Cerebellar cortex (tissue), 1 donor: Measurements from ENCODE around the gene MRNIP.

ENCODE experiments used
- DNase-seq: peaks from one replicate; pipeline ENCODE4 v3.0.0-alpha.2; 2015; ENCODE audit warnings: low spot score

MRNIP gene, protein sequence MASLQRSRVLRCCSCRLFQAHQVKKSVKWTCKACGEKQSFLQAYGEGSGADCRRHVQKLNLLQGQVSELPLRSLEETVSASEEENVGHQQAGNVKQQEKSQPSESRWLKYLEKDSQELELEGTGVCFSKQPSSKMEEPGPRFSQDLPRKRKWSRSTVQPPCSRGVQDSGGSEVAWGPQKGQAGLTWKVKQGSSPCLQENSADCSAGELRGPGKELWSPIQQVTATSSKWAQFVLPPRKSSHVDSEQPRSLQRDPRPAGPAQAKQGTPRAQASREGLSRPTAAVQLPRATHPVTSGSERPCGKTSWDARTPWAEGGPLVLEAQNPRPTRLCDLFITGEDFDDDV

DNA sequence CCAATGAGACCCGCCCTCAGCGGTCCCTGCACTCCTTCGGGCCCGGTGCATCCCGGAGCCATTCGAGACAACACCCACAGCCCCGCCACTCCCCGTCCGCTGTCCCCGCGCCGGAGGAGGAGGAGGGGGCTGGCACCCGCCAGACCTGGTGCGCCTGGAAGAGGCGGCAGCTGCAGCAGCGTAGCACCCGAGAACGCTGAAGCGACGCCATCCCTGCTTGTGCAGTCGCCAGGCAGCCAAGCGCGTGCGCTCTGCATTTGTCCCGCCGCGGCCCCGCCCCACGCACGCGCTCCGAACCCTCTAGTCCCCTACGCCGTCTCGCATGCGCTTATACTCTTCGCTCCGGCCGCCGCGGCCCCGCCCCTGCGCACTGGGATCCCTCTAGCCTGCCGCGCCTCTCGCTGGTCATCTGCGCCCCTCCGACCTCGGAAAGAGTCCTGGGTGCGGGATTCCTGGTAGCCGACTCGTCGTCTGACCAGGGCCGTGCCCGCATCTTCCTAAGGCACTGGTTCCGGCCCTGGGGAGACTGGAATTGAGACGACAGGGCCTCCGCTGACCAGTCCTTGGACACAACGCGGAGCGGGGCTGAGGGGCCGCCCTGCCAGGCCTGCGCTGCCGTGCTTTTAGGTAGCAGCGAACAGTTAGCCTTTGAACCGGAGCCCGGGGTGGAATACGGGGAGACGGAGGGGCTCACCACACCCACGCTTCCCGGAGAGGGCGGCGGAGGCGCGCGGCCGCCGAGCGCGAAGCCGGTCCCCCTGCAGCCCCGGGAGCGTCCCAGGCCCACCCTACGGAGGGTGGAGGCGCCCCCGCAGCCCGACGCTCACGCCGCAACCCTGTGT, at the start of gene MRNIP:
TSS of gene MRNIP (minus strand) at position 232 of the 842 bp plus-strand sequence. CDS start at position 211, 21 bp downstream.
- peak; percentile 97 for DNase-seq

DNA sequence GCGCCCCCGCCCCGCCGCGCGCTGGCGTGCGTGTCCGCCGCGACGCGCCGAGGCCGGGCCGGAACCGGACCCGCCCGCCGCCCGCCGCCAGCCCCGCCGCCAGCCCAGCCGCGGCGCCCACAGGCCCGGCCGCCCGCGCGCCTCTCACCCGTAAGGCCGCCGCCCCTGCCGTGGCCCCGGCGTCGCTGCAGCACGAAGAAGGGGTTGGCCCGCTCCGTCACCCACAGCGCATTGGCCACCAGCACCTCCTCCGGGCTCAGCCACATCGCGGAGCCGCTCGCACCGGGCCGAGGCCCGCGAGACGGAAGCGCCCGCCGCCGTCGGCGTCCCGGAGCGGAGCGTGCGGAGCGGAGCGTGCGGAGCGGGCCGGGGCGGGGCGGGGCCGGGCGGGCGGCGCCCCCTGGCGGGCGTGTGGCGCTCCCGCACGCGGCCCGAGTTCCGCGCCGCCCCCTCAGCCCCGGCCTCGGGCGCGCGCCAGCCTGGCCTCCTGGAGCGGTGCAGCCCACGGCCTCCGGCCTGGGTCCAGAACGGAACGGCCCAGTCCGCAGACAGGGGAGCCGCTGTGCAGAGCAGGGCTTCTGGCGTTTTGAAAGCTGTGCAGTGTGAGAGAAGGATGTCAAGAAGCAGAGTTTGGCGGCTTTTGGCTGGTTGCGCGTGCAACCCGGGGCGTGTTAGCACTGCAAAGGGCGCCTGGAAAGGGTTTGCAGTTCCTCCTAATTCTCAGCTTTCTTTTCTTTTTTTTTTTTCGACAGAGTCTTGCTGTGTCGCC, 49.1 kb upstream of the MRNIP start, which contains the start of gene TBC1D9B:
TSS of gene TBC1D9B (minus strand) at position 342 of the 769 bp plus-strand sequence. CDS start at position 266, 76 bp downstream.
- DNase-seq, result peak; percentile 53

DNA sequence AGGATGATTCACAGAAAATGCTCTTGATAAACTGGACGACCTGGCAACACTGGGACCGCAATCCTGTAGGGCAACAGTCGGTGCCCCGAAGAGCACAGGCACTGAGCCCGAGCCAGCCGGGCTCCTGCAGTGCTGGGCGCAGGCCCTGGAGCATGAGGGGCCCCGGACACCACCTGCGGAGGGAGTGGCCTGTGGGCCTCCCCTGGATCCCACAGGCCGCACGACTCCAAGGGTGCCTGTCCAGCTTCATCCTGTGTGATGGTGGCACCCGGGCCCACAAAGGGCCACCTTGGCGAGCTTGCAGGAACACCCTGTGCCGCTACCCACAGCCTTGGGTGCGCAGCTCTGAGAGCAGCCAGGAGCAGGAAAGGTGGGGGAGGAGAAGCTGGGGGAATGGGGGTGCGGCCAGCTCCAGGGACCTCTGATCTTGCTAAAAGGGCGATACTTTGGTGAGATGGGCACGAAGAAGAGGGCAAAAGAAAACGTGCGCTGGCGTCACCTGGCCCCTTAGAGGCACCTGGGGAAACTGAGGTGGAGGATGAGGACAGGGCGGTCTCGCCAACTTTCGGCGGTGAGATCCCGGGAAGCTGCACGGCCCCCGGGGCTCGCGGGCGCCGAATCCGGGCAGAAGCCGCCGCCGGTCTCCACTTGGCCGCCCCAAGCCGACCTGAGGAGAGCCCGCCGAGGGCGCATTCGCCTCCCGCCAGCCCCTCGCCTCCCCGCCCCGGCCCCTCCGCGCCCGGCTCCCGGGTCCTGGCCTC, 48.4 kb upstream of the MRNIP start:
- peak; percentile 30 for DNase-seq

DNA sequence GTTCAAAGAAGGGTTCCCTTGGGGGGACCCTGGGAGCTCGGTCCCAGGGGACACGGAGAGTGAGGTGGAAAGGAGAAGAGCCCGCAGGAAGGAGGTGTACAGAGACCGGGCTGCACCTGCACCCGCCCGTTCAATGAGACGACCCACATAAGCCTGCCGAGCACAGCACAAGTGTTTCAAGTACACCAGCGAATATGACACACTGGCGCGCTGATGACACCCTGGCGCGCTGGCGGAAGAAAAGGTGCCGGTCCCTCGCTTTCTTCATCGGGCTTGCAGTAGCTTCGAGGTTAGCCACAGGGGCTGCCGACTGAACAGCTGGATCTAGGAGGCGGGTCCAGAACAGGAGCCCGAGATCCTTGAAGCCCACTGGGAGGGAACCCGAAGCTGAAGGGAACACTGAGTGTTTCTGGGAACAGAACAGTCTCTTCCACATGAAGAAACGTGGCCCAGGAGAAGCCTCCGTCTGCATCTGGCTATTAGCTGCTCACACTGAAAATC, 47.7 kb upstream of the MRNIP start:
- peak; percentile 37 for DNase-seq

DNA sequence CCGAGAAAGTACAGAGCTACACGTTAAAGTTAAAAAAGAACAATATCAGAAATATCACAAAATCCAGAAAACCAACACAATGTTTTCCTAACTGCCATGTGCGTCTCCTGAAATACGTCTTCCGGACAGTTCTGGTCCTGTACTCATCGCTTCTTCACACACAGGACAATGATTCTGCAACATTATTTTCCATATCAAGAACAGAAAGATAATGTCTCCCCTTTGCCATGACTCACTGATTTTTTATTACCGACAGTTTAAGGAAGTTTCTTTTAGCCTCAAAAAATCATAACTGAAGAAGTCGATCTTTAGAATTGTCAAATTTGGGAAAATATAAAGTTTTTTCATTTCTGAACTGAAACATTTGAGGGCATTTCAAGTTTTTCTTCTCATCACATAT, 46.5 kb upstream of the MRNIP start:
- no peak for DNase-seq

DNA sequence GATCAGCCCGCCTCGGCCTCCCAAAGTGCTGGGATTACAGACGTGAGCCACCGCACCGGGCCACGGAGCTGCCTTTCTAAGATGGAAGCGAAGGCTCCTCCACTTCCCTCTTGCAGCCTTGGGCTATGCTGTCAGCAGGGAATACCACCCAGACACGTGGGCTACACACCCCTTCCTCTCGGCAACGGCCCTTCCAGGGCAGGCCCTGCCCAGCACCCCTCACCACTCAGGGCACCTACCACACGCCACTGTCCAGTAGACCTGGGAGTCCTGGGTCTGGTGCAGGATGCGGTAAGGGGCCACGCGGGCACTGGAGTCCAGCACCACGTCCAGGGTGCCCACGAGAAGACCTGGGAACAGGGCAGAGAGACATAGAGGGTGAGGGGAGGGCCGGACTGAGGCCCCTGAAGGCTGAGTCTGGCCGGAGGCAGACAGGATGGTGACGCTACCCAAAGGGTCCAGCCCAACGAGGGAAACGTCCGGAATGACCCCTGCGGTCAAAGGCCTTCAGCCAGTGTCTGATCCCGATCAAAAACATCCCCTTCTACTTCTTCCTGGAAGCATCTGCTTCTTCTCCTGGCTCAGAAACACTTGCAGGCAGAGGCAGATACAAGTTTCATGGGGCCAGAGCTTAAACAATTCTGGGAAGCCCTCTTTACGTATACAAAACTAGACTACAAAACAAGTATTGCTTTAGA, 46.0 kb upstream of the MRNIP start:
- no peak for DNase-seq

DNA sequence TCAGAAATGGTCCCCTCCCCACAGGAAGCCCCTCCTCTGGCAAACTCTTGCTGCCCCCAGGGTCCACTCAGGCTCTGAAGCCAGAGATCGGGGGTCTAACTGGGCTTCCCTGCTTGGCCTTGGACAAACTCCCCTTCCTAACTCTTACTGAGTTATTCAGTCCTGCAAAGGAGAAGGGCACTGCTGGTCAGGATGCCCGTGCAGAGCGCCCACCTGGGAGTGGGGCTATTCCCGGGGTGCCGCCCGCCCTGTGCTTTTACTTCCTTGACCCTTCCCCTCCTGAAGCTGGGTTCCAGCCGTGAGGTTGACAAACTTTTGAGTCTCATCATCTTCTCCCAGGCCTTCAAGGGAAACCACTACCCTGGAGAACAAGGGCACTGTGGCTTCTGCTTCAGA, 44.1 kb upstream of the MRNIP start:
- no peak for DNase-seq

DNA sequence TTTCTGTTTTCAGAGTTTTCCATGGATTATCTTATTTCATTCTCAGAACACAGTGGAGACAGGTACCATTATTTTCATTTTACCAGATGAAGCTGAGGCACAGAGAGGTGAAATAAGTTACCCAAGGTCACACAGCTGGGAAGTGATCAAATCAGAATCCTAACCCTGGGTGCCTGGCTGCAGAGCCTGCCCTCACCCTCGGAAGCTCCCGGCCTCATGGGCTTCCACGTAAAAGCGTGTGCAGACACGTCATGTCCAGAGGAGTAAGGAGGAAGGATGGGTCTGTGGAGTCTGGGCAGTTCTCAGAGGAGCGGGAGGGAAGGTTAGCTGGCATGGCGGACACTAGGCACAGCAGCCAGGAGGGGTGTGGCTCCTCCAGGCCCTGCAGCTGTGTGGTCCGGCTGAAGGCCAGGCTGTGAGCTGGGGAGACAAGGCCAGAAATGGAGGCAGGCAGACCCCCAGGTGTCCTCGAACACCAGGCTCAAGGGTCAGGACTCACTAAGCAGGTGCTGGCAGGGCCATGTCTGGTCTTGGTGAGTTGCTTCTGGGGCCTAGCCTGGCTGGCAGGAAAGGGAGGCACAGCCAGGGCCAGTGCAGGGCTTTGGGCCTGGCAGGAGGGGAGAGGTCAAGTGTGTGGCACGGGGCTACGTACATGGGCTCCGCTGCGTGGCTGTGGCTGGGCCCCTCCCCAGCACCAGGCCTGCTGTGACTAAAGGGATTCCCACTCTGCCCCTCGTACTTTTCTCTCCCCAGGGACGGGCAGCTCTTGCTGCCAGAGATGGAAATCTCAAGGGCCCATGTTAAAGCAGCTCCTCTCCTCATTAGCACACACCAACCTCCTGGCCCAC, 43.5 kb upstream of the MRNIP start:
- DNase-seq, result no peak

DNA sequence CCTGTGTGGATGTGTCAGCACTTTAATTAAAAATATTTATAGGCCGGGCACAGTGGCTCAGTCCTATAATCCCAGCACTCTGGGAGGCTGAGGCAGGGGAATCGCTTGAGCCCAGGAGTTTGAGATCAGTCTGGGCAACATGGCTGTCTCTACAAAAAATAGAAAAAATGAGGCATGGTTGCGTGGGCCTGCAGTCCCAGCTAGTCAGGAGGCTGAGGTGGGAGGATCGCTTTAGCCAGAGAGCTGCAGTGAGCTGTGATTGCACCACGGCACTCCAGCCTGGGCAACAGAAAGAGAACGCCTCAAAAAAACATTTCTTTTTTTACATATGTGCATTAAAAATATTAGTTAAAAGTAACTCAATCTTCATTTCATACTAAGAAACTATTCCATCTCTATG, 42.8 kb upstream of the MRNIP start:
- no peak for DNase-seq

DNA sequence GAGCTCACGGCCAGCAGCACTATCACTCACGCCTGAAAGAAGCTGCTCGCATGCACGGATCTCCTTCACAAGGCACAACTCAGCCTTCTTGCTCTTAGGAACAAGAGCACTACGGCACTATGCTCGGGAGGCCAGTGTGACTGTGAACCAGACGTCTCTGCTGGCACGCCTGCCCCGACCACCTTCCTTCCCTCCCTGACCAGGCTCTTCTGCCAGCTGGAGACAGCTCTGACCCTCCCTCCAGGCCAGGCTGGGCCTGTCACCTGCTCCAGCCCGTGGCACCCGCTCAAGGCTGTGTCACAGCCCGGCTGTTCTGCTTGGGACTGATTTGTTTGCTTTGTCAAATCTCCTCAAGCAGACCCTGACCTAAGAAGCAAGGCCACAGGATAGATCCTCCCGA, 42.1 kb upstream of the MRNIP start:
- DNase-seq, result peak; percentile 86

DNA sequence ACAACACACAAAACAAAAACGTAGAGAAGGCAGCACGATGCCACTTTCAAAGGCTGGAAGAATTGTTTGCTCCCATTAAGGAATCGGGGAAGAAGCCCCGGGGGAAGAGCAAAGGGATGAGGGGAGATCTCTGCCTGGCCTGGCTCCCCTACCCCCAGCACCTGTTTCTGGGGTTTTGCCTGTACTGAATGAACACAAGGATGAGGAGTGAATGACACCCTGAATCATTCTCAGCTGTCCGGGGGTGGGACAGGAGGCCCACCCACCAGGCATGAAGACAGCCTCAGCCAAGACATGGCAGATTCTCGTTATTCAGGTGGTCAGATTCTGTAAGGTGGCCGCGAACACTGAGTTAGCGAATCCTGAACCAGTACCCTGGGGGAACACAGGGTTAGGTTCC, 41.6 kb upstream of the MRNIP start:
- no peak for DNase-seq

DNA sequence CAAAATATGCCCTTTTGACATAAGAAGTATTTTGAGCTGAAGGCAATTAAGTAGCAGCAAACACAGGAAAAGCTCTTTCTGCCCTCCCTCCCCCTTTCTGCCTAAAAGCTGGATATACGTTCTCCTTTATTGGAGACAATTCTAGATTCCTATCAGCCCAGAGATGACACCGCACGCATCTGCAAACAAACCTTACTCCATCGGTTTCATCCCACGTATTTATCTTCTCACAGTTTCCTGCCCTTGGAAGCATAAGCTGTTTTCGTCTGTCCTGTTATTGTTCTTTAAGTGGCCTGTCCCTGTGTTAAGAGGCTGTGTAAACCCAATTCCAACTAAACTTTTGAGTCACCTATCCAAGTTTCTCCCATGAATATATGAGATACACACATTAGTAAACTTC, 37.2 kb upstream of the MRNIP start:
- no peak for DNase-seq

DNA sequence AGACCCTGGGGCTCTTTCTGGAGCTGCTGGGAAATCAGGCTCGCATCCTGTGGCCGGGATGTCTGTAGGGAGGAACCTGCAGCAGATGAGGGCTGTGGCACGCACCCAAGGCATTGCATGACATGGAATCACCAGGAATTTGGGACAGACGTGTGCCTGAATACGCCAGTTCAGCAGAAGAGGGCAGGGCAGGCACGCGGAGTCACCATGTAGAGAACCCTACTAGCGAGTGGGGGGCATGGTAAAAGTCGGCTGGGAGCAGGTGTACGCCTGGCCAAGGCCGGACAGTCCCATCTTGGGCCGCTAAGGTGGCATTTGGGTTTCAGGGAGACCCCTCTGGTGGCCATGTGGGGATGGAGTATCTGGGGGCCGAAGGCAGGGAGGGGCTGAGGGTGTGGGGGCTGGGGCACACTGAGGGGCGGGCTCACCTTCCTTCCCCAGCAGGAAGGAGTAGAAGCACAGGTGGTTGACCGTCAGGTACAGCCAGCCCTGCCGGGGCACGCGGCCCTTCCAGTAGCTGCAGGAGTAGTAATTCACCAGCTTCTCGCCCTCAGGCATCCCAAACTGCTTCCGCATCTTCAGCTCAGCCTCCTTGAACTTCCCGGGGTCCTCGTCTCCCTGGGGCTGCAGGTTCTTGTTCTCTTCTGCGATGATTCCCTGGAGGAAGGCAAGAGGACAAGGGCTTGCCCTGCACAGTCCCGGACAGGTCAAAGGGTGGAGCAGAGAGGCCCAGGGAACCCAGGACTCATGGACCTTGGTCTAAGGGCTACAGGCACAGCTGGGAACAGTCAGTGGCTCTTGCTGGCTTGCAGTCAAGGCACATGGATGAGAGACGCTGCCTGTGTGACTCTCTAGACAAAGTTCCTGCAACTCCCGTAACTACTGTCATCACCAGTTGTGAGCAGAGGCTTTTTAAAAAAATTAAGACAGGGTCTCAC, 35.6 kb upstream of the MRNIP start:
- DNase-seq, result peak; percentile 67

DNA sequence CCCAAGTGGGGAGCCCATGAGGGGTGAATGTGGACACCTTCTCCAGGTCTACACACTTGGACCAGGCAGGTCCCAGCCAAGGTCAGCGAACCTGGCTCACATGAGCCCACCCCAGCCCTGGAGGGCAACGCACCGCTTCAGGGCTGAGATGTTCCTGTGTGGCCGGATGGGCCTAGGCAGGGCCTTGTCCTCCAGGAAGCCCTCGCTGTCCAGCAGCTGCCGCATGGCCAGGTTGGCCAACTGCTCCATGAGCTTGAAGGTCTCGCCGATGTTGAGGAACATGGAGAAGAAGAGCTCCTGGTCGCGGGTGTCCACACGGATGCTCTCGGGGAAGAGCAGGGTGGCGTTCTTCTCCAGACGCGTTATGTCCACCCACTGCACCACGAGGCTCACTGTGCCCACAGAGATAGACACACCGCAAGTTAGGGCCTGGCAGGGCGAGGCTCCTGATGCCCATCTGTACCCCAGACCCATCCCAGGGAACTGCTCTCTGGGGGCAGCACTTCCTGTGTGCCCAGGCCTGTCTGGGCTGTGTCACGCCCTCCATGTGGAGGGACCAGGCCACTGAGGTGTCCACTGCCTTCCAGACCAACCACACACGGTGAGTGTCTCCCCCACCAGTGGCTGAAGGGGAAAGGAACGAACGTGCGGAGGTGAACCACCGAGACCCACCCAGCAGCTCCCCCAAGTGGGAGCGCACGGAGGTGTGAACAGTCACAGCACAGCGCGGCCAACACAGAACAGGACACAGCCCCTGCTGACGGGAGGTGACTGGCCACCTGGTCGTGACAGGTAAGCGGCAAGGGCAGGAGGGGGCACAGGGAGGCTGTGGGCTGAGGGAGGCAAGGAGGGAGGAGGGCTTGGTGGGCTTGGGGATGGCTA, 34.7 kb upstream of the MRNIP start:
- no peak for DNase-seq

DNA sequence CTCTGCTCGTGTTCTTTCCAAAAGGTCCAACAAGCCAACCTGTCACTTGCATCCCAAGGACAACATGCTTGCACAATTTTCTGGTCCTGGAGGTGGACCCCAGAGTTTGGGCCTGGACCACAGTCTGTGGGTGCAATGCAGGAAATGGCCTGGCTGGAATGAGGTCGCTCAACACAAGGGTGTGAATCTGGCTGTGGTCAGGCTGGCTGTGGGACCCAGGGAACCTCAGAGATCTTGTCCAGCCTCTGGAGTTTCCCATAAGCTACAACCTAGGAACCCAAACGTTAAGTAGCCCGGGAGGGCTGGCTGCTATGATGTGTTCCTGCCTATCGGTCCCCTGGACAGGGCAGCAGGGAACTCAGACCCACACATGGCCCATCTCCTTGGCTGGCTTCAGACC, 33.6 kb upstream of the MRNIP start:
- no peak for DNase-seq

DNA sequence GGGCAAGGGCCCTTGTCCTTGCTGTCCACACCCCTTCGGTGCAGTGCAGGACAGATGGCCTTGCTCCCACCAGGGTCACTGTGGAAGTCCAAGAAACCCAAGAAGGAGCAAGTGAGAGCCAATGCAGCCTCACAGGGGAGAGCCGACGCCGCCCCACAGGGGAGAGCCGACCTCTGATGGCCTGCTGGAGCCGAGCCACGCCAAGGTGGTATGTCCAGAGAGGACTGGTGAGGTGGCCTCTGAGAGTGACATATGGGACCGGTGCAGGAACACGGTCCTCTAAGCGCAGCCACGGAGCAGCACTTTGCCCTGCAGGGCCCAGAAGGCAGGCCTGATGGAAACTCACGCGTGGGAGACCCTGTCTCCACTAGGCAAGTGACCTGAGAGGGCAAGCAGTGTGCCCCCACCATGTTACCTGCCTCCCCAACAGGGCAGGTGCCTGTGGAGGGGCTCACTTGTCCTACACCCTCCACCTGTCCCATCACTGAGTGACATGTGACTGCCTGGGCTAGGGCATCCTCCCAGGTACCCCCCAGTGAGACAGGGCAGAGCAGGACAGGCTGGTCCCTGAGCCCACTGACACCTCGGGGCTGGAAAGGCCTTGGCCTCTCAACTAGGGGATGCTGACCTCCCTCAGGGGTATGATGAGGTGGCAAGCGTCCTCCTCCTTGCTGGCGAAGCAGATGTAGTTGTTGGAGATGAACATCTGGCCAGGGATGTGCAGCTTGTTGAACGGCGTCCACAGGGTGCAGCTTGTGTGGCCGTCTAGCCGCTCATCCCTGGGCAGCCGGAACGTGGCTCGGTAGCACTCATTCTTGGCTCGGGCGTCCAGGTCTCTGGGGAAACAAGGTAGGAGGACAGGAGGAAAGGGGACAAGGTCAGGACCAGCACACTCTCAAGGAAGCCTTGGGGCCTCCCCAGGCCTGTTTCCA, 32.4 kb upstream of the MRNIP start:
- DNase-seq, result no peak

DNA sequence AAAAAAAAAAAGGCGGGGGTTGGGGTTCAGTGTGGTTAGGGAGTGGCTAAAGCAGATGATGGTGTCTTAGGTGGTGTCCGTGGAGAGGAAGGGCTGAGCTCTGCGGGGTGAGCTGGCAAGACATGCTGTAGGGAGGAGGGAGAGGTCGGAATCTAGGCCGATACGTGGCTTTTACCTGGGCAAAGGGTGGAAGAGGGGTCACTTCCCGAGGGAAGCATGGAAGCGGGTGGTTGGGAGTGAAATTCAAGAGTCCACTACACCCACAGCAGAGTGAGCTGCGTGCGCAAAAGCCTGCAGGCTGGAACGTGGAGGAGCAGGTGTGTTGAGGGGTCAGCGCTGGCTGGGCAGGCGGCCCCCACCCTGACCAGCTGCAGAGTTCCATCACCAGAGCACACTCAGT, 31.3 kb upstream of the MRNIP start:
- DNase-seq, result no peak
